GM18508 (cell line): ENCODE data around the gene NEURL1B.
"Not testable (repeated sequence)": the region's sequence is repeated elsewhere in the genome, so short reads cannot be mapped to it uniquely, and the experiment has no call there.

ENCODE experiments used
- ATAC-seq: cut with Tn5 transposase; IDR thresholded peaks from one replicate; pipeline ENCODE4 v1.9.1; 2021; ENCODE audit warnings: moderate number of reproducible peaks; ENCODE audit not compliant: insufficient read depth, unreplicated experiment

NEURL1B gene, protein sequence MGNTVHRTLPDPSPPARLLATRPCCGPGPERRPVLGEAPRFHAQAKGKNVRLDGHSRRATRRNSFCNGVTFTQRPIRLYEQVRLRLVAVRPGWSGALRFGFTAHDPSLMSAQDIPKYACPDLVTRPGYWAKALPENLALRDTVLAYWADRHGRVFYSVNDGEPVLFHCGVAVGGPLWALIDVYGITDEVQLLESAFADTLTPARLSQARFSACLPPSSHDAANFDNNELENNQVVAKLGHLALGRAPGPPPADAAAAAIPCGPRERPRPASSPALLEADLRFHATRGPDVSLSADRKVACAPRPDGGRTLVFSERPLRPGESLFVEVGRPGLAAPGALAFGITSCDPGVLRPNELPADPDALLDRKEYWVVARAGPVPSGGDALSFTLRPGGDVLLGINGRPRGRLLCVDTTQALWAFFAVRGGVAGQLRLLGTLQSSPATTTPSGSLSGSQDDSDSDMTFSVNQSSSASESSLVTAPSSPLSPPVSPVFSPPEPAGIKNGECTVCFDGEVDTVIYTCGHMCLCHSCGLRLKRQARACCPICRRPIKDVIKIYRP

DNA sequence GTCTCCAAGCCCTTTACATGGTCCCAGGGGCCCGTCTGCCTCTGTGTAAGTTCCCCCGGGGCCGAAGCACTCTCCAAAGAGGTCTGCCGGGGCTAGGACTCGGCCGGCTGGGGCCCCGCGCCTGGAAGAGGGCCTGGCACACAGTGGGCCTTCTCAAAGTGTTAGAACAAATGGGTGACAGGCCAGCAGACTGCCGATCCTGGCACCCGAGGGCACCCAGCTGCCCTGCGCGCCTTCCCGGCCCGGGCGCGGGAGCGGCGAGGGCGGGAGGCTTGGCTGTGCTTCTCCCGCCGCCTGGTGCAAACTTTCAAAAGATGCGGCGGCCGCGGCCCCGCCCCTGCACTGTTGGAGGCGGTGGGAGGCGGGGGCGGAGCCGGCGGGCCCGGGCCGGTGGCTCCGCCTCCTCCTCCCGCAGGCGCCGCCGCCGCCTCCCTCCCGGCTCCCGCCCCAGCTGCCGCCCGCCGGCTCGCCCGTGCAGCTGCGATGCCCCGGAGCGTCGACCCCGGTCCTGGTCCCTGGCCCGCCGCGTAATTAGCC is at the start of gene NEURL1B:
NEURL1B (plus strand) TSS at position 442 of the 537 bp plus-strand sequence. CDS start 144 bp downstream, outside the sequence.
- ATAC-seq: no peak

- ATAC-seq: no peak
Measured at GRCh38 chr5:172591636-172592035, 49.4 kb upstream of the NEURL1B start.

DNA sequence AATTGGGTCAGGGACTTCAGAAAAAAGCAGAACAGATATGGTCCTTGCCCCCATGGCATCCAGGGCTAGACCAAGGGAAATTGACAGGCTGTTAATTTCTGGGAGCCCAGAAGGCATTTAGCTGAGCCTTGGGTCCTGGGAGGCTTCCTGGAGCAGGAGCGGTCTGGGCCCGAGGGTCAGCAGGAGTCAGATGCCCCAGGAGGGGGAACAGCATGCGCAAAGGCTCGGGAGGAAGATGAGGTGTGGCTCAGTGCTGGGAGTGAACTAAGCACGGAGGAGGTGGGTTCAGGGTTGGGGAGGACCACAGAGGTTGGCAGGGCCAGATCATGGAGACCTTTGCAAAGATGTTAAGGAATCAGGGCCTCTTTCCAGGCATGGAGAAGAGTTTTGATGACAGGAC is 48.2 kb upstream of the NEURL1B start:
- no peak for ATAC-seq

DNA sequence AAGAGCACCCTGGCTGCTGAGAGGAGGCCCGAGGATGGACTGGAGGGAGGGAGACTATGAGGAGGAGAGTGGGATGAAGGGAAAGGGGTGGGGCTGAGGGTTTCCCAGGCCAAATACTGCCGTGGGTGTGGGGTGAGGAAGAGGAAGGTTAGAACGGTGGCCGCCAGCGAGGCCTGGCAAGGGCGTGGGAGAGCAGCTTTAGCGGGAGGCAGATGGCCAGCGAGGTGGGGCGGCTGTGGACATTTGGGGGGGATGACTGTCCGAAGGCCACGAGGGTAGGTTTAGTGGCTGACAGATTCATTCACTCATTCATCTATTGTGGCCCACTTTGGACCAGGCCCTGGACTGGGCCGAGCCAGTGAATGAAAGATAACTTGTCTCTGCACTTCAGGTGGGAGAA is 47.8 kb upstream of the NEURL1B start:
- ATAC-seq: no peak

DNA sequence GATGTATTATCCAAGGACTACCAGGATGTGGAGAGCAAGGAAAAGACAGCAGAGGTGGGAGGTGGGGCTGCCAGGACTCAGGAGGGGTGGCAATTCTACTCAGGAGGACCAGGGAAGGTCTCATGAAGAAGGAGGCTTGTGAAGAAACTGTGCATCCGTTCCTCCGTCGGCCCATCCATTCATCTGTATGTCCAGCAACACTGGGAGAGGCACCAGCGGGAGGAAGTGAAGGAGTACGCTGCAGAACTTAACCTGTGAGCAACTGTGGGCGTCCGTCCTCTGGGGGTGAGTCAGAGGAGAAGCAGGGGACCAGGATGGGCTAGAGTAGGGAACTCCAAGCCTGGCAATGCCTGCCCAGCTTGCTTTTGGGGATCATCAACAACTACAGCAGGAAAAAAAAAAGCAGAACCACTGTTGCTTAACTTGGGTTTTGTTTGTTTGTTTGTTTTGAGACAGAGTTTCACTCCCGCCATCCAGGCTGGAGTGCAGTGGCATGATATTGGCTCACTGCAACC is 47.3 kb upstream of the NEURL1B start:
- ATAC-seq: no peak

DNA sequence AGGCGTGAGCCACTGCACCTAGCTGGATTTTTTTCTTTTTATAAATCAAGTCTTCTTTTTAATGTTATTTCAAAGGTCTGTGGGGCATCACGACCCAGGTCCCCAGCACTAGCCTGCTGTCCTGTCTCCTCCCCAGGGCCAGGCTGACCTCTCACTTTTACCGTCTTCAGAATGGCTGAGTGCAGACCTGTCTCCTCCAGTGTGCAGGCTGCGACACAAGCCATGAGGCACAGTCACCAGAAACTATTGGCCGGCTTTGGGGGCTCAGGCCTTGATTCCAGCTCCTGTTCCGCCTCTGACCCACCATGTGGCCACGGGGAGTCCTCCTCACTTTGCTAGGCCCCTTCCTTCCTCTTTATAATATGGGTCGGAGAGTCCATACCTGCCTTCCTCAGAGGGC is 46.6 kb upstream of the NEURL1B start:
- no peak for ATAC-seq

- no peak for ATAC-seq
Measured at GRCh38 chr5:172594867-172595466, 46.1 kb upstream of the NEURL1B start.

GRCh38 chr5:172595596-172596455 is 45.2 kb upstream of the NEURL1B start:
- no peak for ATAC-seq

GRCh38 chr5:172596638-172597231 is 44.3 kb upstream of the NEURL1B start:
- ATAC-seq: no peak

DNA sequence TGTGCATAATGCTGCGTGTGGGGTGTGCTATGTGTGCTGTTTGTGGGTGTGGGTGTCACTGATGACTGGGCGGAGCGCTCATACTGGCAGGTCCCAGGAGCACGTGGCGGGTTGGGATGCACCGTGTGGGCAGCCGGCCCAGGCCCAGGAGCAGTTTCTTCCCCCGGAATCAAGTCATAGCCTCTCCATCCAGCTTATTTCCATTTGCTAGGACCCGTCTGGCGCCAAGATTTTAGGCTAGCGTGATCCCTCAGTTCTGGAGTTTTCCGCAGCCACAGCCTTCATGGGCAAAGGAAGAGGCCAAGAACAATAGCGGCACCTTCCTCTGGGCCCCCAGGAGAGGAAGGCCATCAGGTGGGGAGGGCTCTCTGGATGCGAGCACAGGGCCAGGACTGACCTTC is 43.3 kb upstream of the NEURL1B start:
- no peak for ATAC-seq

- no peak for ATAC-seq
Measured at GRCh38 chr5:172598251-172599203, 42.5 kb upstream of the NEURL1B start.

DNA sequence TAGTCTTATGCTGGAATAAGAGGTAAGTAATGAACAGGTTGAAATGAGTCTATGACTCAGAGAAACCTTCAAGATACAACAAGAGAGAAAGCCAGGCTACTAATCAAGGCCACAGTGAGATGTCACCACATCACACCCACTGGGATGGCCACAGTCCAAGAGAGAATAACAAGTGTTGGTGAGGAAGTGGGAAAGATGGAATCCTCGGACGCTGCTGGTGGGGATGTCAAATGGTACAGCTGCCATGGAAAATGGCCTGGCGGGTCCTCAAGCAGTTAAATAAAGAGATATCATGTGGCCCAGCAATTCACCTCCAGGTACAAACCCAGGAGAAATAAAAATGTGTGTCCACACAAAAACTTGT is 41.9 kb upstream of the NEURL1B start:
- no peak for ATAC-seq

DNA sequence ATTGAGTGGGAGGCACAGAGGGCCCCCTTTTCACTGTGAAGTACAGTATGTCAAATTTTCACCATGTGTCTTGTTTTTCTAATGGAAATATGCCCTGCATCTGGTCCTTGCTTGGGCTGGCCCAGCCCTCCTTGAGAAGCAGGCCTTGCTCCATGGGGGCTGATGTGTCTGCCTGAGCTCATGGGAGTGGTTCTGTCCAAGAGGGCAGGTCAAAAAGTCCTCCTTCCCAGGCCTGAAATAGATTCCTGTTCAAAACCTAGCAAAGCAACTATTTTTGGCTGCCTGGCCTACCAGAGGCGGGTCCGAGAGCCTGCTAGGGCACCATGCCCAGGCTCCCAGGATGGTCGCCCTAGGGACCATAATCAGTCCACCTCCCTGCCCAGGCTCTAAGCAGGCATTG is 40.5 kb upstream of the NEURL1B start:
- no peak for ATAC-seq

- ATAC-seq: not testable (repeated sequence)
Measured at GRCh38 chr5:172601576-172601975, 39.5 kb upstream of the NEURL1B start.

GRCh38 chr5:172602783-172603231 is 38.3 kb upstream of the NEURL1B start:
- ATAC-seq: no peak

GRCh38 chr5:172603251-172603806 is 37.7 kb upstream of the NEURL1B start:
- ATAC-seq: no peak

DNA sequence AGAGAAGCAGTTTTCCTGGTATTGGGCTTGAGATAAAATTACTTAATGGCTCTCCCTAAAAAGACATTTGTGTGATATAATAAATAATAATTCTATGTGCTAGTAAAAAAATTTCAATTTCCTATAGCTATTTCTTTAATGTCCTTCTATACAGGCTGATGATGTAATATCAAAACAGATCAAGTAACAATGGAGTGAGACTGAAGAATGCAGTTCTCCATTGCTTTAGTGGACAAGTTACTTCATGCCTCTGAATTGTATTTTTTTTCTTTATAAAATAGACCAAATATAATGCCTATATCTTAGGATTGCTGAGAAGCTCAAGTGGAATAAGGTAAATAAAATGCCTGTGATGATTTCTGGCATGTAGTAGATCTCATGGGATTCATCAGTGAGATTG is 35.6 kb upstream of the NEURL1B start:
- no peak for ATAC-seq

DNA sequence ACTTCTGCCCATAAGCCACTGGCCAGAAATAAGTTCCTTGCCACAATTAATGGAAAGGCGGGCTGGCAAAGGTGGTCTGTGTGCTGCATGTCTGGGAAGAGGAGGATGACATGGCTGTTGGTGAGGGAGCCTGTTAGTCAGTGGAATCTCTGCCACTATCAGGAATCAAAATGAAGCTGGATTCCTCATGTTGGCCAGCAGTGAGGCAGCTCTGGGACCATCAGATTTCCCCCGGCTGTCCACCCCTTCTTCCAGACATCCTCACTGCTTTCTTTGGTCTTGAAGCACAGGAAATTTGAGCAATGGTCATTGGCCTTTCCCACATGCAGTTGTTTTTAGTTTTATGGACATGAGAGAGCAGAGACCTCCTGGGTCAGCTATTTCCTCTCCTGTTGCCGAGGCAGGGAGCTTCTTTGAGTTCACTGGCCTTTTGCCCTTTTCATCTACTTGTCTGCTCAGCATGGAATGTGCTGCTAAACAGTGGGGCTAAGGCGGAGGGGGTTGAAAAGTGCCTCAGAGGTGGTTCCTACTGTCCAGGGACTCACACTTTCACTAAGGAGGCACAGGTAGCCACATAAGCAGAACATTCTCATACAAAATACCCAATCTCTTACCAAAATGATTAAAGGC is 34.8 kb upstream of the NEURL1B start:
- no peak for ATAC-seq
